ENCODE data around the gene PRKG2.

The PRKG2 gene

DNA sequence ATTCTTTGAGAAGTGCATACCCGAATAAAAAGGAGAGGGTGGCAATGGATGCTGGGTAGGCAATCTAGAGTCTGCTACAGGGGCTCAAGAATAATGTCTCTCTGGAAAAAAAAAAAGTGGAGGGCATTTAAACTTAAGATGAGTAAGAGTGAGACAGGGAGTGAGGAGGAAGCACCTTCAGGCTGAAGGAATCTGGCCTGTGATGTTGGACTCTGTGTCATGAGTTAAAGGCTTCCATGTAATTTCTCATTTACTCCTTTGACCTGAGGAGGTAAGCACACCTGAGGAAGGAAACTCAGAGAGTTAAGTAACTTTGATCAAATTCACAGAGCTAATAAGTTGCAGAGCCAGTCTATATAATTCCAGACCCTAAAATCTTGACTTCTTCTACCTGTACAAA lies 3.2 kb upstream of the PRKG2 start:
- Histone ChIP-seq H3K27ac (no peak overlapping the region), H3K4me3 (ENCODE audit: low read depth, low read length) (no peak overlapping the region), H3K9me3 (ENCODE audit: control insufficient read depth, low read length) (no peaks in the 10 kb centered on the region), H3K27me3 (ENCODE audit: control insufficient read depth, insufficient read depth, low read length) (no peaks in the 10 kb centered on the region), H2AFZ (no peak overlapping the region), H3K4me2 (ENCODE audit: low read length) (no peak overlapping the region), H3K4me1 (no peaks in the 10 kb centered on the region), H3K36me3 (ENCODE audit: control insufficient read depth, insufficient read depth, low read length) (no peaks in the 10 kb centered on the region), H3K79me2 (no peaks in the 10 kb centered on the region), H3K9ac (no peak overlapping the region)
- TF ChIP-seq CTCF (IDR thresholded peaks at IDR 0.05): no peak

DNA sequence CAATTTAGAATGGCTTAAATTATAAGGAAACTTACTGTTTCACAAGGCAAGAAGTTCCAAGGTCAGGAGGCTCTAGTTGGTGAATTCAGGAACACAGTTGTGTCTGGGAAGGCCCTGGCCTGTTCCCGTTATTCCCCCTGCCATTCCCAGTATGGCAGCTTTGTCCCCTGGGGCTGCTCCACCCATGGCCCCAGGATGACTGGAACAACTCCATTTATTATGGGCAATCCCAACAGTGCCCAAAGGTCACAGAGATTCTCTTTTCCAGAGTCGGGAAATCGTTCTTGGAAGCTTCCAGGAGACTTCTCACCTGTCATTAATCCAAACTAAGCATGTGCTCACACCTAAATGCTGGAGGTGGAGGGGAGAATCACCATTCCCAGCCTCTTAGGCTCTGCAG lies 2.8 kb upstream of the PRKG2 start:
- no peaks in the 10 kb centered on the region for H3K9me3 ChIP-seq (ENCODE audit: control insufficient read depth, low read length)
- H3K4me3 ChIP-seq (ENCODE audit: low read depth, low read length): no peak overlapping the region
- H3K4me2 ChIP-seq (ENCODE audit: low read length): no peak overlapping the region
- H3K9ac ChIP-seq: no peak overlapping the region
- H3K27me3 ChIP-seq (ENCODE audit: control insufficient read depth, insufficient read depth, low read length): no peaks in the 10 kb centered on the region
- no peaks in the 10 kb centered on the region for H3K36me3 ChIP-seq (ENCODE audit: control insufficient read depth, insufficient read depth, low read length)
- no peak for TF ChIP-seq CTCF (IDR thresholded peaks at IDR 0.05)
- no peaks in the 10 kb centered on the region for H3K4me1 ChIP-seq
- no peaks in the 10 kb centered on the region for H3K79me2 ChIP-seq
- no peak overlapping the region for H3K27ac ChIP-seq
- no peak overlapping the region for H2AFZ ChIP-seq

DNA sequence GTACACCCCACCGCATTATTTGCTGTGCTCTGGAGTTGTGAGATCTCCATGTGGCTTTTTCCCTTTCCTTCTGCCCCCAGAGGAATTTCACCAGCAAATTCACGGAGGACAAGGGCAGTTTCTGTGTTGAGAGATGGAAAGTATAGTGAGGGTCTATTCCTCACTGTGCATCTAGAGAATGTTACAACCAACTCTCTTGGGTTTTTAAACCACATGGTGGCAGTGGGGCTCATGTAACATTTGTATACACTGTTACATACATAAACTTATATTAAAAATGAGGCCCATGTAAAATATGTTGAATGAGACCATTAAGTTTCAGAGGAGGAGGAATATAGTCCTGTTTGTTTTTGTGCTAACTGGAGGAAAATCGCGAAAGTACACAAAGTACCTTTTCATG lies 909 bp upstream of the PRKG2 start:
- Histone ChIP-seq H3K9ac (no peak overlapping the region), H3K9me3 (ENCODE audit: control insufficient read depth, low read length) (no peaks in the 10 kb centered on the region), H2AFZ (no peak overlapping the region), H3K36me3 (ENCODE audit: control insufficient read depth, insufficient read depth, low read length) (no peaks in the 10 kb centered on the region), H3K4me2 (ENCODE audit: low read length) (peak overlapping the region; percentile 76), H3K27me3 (ENCODE audit: control insufficient read depth, insufficient read depth, low read length) (no peaks in the 10 kb centered on the region), H3K79me2 (no peaks in the 10 kb centered on the region), H3K27ac (no peak overlapping the region), H3K4me1 (no peaks in the 10 kb centered on the region), H3K4me3 (ENCODE audit: low read depth, low read length) (no peak overlapping the region)
- TF ChIP-seq CTCF (IDR thresholded peaks at IDR 0.05): no peak

- H3K79me2 ChIP-seq: no peaks in the 10 kb centered on the region
- H2AFZ ChIP-seq: no peak overlapping the region
- H3K9ac ChIP-seq: no peak overlapping the region
- H3K4me3 ChIP-seq (ENCODE audit: low read depth, low read length): peak overlapping the region; percentile 33
- no peaks in the 10 kb centered on the region for H3K9me3 ChIP-seq (ENCODE audit: control insufficient read depth, low read length)
- TF ChIP-seq CTCF (IDR thresholded peaks at IDR 0.05): no peak
- no peak overlapping the region for H3K27ac ChIP-seq
- peak overlapping the region; percentile 76 for H3K4me2 ChIP-seq (ENCODE audit: low read length)
- no peaks in the 10 kb centered on the region for H3K27me3 ChIP-seq (ENCODE audit: control insufficient read depth, insufficient read depth, low read length)
- no peaks in the 10 kb centered on the region for H3K4me1 ChIP-seq
- no peaks in the 10 kb centered on the region for H3K36me3 ChIP-seq (ENCODE audit: control insufficient read depth, insufficient read depth, low read length)
These were observed 710 bp downstream of the PRKG2 start for GRCh38 chr4:81214144-81214880.

DNA sequence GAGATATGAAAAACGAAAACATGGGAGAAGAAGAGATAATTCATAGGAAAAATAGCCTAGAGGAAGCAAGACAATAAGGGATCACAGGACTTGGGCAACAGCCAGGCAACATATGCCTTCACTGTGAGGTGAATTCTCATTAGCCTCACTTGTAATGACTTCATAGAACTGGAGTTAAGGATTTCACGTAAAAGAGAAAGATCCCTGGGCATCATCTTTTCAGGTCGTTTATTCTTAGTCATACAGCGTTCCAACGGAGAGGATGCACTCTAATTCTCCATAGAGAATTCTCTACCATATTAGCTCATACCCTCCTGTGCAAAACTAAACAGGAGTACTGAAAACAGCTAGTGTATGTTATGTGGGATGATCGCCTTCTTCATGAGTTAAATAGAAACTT lies 1.4 kb downstream of the PRKG2 start:
- H3K79me2 ChIP-seq: no peaks in the 10 kb centered on the region
- H3K27ac ChIP-seq: no peak overlapping the region
- no peaks in the 10 kb centered on the region for H3K4me1 ChIP-seq
- H3K4me3 ChIP-seq (ENCODE audit: low read depth, low read length): no peak overlapping the region
- TF ChIP-seq CTCF (IDR thresholded peaks at IDR 0.05): no peak
- H2AFZ ChIP-seq: no peak overlapping the region
- no peak overlapping the region for H3K9ac ChIP-seq
- no peaks in the 10 kb centered on the region for H3K36me3 ChIP-seq (ENCODE audit: control insufficient read depth, insufficient read depth, low read length)
- H3K9me3 ChIP-seq (ENCODE audit: control insufficient read depth, low read length): no peaks in the 10 kb centered on the region
- H3K27me3 ChIP-seq (ENCODE audit: control insufficient read depth, insufficient read depth, low read length): no peaks in the 10 kb centered on the region
- no peak overlapping the region for H3K4me2 ChIP-seq (ENCODE audit: low read length)
